WTC11 (cell line): Measurements from ENCODE around the gene SSX4B.
"Not testable (repeated sequence)": the region's sequence is repeated elsewhere in the genome, so short reads cannot be mapped to it uniquely, and the experiment has no call there.

Source experiments
- CBFB ChIP-seq: sonication (generic); formaldehyde crosslinking; IDR thresholded peaks from 2 replicates; pipeline ENCODE4 v1.8.1; 2022; ENCODE audit warnings: mild to moderate bottlenecking, low read depth, missing genetic modification reagents
- CREB1 ChIP-seq: sonication (generic); formaldehyde crosslinking; IDR thresholded peaks from 2 replicates; pipeline ENCODE4 v1.8.0; 2023; ENCODE audit warnings: mild to moderate bottlenecking, missing genetic modification reagents
- CTCF ChIP-seq: fragments of 200-600 bp; IDR thresholded peaks from 2 replicates; pipeline ENCODE4 v1.8.0; 2022; ENCODE audit warnings: antibody characterized with exemption
- E2F4 ChIP-seq: sonication (generic); formaldehyde crosslinking; IDR thresholded peaks from 2 replicates; pipeline ENCODE4 v1.8.1; 2022; ENCODE audit warnings: low read depth, mild to moderate bottlenecking, moderate library complexity, missing genetic modification reagents, borderline replicate concordance
- FOXJ3 ChIP-seq: sonication (generic); formaldehyde crosslinking; IDR thresholded peaks from 2 replicates; pipeline ENCODE4 v1.9.0; 2021; ENCODE audit warnings: missing genetic modification reagents, mild to moderate bottlenecking, borderline replicate concordance
- IRF1 ChIP-seq: sonication (generic); formaldehyde crosslinking; IDR thresholded peaks from 2 replicates; pipeline ENCODE4 v1.8.0; 2023; ENCODE audit warnings: missing genetic modification reagents
- JUN ChIP-seq: sonication (generic); formaldehyde crosslinking; IDR thresholded peaks from 2 replicates; pipeline ENCODE4 v1.8.0; 2023; ENCODE audit warnings: mild to moderate bottlenecking, missing genetic modification reagents
- MAX ChIP-seq: sonication (generic); formaldehyde crosslinking; IDR thresholded peaks from 2 replicates; pipeline ENCODE4 v1.8.0; 2022; ENCODE audit warnings: mild to moderate bottlenecking, missing genetic modification reagents
- NR2C2 ChIP-seq: sonication (generic); formaldehyde crosslinking; IDR thresholded peaks from 2 replicates; pipeline ENCODE4 v1.8.0; 2022; ENCODE audit warnings: mild to moderate bottlenecking, missing genetic modification reagents
- STAT6 ChIP-seq: sonication (generic); formaldehyde crosslinking; conservative IDR thresholded peaks from 2 replicates; pipeline ENCODE4 v1.8.1; 2023; ENCODE audit warnings: mild to moderate bottlenecking, low read depth, missing genetic modification reagents, moderate library complexity
- USF2 ChIP-seq: sonication (generic); formaldehyde crosslinking; IDR thresholded peaks from 2 replicates; pipeline ENCODE4 v1.8.1; 2023; ENCODE audit warnings: mild to moderate bottlenecking, missing genetic modification reagents, moderate library complexity
- ZBTB21 ChIP-seq: sonication (generic); formaldehyde crosslinking; IDR thresholded peaks from 2 replicates; pipeline ENCODE4 v1.8.1; 2023; ENCODE audit warnings: mild to moderate bottlenecking, missing genetic modification reagents, borderline replicate concordance
- ZNF138 ChIP-seq: sonication (generic); formaldehyde crosslinking; conservative IDR thresholded peaks from 2 replicates; pipeline ENCODE4 v1.8.1; 2022; ENCODE audit warnings: mild to moderate bottlenecking, moderate library complexity, missing genetic modification reagents

GRCh38 chrX:48411860-48412259 lies at the start of gene SSX4B:
- not testable (repeated sequence) for TF ChIP-seq CTCF; CBFB; USF2 (CRISPR knock-in tag); FOXJ3 (CRISPR knock-in tag); ZNF138 (CRISPR knock-in tag); JUN; IRF1 (CRISPR knock-in tag); E2F4 (CRISPR knock-in tag); NR2C2 (CRISPR knock-in tag); ZBTB21 (CRISPR knock-in tag); CREB1; MAX (CRISPR knock-in tag); STAT6 (CRISPR knock-in tag)
